ENCODE measurements around the gene LCOR.

Gene LCOR

DNA sequence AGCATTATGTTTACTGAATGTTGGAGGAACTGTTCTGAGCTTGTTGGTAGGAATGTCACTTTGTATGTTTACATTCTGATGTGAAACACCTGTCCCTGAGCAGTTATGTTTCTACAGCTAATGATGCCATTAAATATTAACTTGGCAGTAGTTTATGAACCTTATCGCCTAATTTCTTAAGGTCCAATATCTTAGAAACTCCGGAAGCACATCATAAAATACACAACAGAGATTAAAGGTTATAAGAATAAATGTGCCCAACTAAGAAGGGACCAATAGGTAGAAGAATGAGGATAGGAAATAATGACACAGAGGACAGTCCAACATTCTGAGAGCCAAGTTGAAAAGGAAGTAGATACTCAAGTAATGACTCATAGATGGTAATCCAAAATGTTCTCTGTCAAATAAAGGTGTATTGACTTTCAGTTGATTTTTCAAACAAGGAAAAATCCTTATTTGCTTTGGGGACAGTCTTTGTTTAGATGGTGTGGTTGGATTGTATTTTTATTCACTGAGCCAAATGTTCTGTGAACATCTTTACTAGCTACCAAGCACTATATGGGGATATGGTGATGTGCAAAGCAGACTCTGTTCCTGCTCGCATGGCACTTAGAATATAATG is 31.9 kb downstream of the LCOR start:
- peak; percentile 84 for ATAC-seq
- TF ChIP-seq ZNF8 (CRISPR knock-in tag; IDR thresholded peaks at IDR 0.05) (no peak), ISL1 (CRISPR knock-in tag; IDR thresholded peaks at IDR 0.05) (0 out of 2 replicates have a peak, but pooled peaks have one; percentile 9)

GRCh38 chr10:96873086-96873485 is 41.0 kb downstream of the LCOR start:
- no peak for ATAC-seq
- TF ChIP-seq ZFP3 (CRISPR knock-in tag; IDR thresholded peaks at IDR 0.05) (no peak), TSHZ2 (CRISPR knock-in tag; IDR thresholded peaks at IDR 0.05) (no peak), TOX (CRISPR knock-in tag; IDR thresholded peaks at IDR 0.05; ENCODE audit: borderline replicate concordance) (no peak), PATZ1 (CRISPR knock-in tag; IDR thresholded peaks at IDR 0.05; ENCODE audit: borderline replicate concordance) (no peak), TCF4 (CRISPR knock-in tag; IDR thresholded peaks at IDR 0.05; ENCODE audit: borderline replicate concordance) (no peak), ZNF565 (CRISPR knock-in tag; conservative IDR thresholded peaks at IDR 0.05; ENCODE audit: low read depth) (no peak), ISL1 (CRISPR knock-in tag; IDR thresholded peaks at IDR 0.05) (no peak), ZNF8 (CRISPR knock-in tag; IDR thresholded peaks at IDR 0.05) (no peak), PPARA (CRISPR knock-in tag; IDR thresholded peaks at IDR 0.05; ENCODE audit: borderline replicate concordance) (no peak), CSDC2 (CRISPR knock-in tag; IDR thresholded peaks at IDR 0.05) (no peak), SNAI2 (CRISPR knock-in tag; IDR thresholded peaks at IDR 0.05) (no peak), GLIS3 (CRISPR knock-in tag; IDR thresholded peaks at IDR 0.05) (no peak), ESRRG (CRISPR knock-in tag; IDR thresholded peaks at IDR 0.05) (no peak), ZC3H10 (CRISPR knock-in tag; IDR thresholded peaks at IDR 0.05) (no peak)
- TF ChIP-seq, protein P1, sequence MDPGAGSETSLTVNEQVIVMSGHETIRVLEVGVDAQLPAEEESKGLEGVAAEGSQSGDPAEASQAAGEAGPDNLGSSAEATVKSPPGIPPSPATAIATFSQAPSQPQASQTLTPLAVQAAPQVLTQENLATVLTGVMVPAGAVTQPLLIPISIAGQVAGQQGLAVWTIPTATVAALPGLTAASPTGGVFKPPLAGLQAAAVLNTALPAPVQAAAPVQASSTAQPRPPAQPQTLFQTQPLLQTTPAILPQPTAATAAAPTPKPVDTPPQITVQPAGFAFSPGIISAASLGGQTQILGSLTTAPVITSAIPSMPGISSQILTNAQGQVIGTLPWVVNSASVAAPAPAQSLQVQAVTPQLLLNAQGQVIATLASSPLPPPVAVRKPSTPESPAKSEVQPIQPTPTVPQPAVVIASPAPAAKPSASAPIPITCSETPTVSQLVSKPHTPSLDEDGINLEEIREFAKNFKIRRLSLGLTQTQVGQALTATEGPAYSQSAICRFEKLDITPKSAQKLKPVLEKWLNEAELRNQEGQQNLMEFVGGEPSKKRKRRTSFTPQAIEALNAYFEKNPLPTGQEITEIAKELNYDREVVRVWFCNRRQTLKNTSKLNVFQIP (CRISPR knock-in tag; IDR thresholded peaks at IDR 0.05; ENCODE audit: borderline replicate concordance, low read depth): no peak
- TF ChIP-seq, protein P2, sequence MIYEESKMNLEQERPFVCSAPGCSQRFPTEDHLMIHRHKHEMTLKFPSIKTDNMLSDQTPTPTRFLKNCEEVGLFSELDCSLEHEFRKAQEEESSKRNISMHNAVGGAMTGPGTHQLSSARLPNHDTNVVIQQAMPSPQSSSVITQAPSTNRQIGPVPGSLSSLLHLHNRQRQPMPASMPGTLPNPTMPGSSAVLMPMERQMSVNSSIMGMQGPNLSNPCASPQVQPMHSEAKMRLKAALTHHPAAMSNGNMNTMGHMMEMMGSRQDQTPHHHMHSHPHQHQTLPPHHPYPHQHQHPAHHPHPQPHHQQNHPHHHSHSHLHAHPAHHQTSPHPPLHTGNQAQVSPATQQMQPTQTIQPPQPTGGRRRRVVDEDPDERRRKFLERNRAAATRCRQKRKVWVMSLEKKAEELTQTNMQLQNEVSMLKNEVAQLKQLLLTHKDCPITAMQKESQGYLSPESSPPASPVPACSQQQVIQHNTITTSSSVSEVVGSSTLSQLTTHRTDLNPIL (CRISPR knock-in tag; IDR thresholded peaks at IDR 0.05; ENCODE audit: low read depth): no peak

- ATAC-seq: no peak
- TF ChIP-seq, protein P1 (CRISPR knock-in tag; IDR thresholded peaks at IDR 0.05; ENCODE audit: borderline replicate concordance, low read depth): no peak
- TF ChIP-seq ZFP30 (CRISPR knock-in tag; IDR thresholded peaks at IDR 0.05) (no peak), ZC3H10 (CRISPR knock-in tag; IDR thresholded peaks at IDR 0.05) (no peak), ZNF8 (CRISPR knock-in tag; IDR thresholded peaks at IDR 0.05) (no peak), BACH2 (CRISPR knock-in tag; IDR thresholded peaks at IDR 0.05; ENCODE audit: borderline replicate concordance) (no peak), ISL1 (CRISPR knock-in tag; IDR thresholded peaks at IDR 0.05) (no peak), OSR1 (CRISPR knock-in tag; IDR thresholded peaks at IDR 0.05) (no peak), ZFP3 (CRISPR knock-in tag; IDR thresholded peaks at IDR 0.05) (no peak), TOX (CRISPR knock-in tag; IDR thresholded peaks at IDR 0.05; ENCODE audit: borderline replicate concordance) (no peak), TCF4 (CRISPR knock-in tag; IDR thresholded peaks at IDR 0.05; ENCODE audit: borderline replicate concordance) (no peak)
Observed at GRCh38 chr10:96873756-96874467, 41.8 kb downstream of the LCOR start.

Data from SK-N-SH treated with all-trans-retinoic acid at 6 μM for 48 hours (cell line).